Renal pelvis (tissue), 4 donors: Measurements from ENCODE around the gene C2CD4C. TPM values are rescaled to one million over a fixed set of nuclear protein-coding genes. Genes with fewer than 3 reads are reported as not detected.
"Not testable (repeated sequence)": the region's sequence is repeated elsewhere in the genome, so short reads cannot be mapped to it uniquely, and the experiment has no call there.

ENCODE experiments used
- DNase-seq: peaks from one replicate; pipeline ENCODE4 v3.0.0-alpha.2; 2013
- polyA plus RNA-seq, 3 donors: library from polyadenylated mRNA; unstranded; fragments of 120-200 nt; gene quantifications; one replicate each; pipeline ENCODE4 v1.2.1, GENCODE V29; 2013; ENCODE audit not compliant: insufficient read length in 3 of 3

The C2CD4C gene
- polyA plus RNA-seq, 3 donors: 2.0 to 4.4 (median 4.0) TPM

DNA sequence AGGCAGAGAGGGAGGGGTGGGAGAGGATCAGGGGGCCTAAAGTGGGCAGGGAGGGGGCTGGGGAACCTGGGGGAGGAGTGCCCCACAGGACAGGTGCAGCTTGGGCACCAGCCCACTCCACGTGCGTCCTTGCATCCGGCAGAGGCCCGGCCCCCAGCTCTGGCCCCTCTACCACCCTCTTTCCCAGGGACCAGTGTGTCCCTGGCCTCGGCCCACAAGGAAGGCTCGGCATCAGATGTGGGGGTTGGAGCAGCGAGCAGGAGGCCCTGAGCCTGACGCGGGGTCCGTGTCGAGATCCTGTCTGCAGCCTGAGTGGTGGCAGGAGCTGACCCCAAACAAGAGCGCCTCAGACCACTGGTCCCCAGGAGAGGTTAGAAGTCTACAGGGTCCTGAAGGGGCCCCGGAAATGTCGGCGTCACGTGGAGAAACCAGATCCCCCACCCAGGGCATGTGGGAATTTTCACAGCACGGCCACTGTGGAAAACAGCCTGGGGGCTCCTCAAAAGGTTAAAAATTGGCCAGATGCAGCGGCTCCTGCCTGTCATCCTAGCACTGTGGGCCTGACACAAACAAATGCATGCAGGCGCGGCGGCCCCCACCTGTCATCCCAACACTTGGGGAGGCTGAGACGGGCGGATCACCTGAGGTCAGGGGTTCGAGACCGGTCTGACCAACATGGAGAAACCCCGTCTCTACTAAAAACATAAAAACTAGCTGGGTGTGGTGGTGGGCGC lies 30.4 kb upstream of the C2CD4C start:
- no peak for DNase-seq

DNA sequence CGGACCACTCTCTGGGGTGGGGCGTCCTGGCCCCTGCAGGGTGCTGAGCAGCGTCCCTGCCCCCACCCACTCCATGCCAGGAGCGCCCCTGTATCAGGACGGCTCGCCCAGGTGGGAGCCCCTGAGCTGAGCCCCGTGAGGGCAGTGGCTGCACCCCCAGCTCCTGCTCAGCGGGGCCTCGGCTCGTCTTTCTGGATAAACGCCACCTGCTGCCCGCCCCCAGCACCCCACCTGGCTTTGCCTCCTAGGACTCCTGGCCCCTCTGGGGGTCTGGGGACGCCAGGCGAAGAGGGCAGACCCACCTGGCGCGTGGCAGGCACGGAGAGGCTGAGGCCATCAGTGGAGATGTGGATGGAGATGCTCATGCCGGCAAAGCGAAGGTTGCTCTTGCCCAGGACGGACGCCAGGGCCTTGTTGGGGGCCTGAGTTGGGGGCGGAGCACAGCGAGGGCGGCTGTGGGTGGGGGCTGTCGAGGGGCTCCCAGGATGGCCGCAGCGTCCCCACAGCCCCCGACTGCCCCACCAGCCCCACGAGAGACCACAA lies 29.5 kb upstream of the C2CD4C start:
- no peak for DNase-seq

DNA sequence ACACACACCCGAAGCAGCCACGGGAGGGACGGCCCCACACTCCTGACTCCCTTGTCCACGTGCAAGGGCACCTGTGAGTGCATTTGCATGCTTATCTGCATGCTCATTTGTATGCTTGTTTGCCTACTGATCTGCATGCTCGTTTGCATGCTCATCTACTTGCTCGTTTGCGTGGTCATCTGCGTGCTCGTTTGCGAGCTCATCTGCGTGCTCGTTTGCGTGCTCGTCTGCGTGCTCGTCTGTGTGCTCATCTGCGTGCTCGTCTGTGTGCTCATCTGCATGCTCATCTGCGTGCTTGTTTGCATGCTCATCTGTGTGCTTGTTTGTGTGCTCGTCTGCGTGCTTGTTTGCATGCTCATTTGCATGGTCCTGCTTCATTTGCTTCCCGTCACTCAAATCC lies 28.1 kb upstream of the C2CD4C start:
- no peak for DNase-seq

DNA sequence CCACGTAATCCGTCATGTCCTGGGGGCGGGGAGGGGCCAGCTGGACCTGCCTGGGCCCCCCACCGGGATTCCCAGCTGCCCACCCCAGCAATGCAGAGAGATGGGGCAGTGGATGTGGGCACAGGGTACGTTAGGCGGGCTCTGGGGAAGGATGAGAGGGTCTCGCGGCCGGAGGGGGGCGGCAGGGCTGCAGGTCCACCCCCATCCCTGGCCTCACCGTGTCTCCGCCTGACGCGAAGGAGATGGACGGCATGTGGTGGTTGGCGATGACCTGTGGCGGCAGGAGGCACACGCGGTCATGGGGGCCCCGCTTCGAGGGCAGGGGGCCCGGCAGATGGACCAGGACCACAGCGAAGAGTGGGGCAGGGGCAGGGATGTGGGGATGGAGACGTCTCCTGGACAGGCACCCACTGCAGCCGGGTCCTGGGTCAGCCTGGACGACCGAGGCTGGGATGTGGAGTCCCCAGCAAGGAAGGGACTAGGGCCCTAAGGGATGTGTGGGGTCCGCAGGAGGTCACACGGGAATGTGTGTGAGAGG lies 27.5 kb upstream of the C2CD4C start:
- no peak for DNase-seq

DNA sequence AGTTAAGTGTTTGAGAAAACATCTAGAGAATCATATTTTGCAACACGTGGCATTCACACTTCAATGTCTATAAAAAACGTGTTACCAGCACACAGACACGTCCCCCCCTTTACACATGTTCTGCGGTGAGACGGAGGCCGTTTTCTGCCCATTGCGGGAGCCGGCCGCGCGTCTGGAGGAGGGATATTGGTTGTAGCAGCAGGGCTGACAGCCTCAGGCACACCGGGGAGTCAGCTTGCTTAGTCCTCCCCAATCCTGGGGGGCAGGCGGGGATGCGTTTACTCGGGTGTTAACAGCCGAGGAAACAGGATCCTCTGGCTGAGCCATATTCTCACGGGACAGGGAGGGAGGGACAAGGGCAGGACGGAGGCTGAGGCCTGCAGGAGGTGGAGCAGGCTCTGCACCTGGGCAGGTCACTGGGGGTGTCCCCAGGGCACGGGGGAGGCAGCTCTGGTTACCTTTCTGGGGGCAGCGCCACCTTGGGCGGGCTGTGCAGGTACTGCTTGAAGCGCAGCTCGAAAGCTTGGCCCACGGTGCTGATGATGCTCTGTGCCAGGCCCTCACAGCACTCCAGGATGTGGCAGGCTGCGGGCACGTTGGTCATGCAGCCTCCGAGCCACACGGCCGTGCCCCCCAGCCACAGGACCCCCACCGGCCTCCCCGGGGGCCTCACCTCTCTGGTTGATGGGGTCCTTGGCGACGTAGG lies 26.9 kb upstream of the C2CD4C start:
- DNase-seq: no peak

DNA sequence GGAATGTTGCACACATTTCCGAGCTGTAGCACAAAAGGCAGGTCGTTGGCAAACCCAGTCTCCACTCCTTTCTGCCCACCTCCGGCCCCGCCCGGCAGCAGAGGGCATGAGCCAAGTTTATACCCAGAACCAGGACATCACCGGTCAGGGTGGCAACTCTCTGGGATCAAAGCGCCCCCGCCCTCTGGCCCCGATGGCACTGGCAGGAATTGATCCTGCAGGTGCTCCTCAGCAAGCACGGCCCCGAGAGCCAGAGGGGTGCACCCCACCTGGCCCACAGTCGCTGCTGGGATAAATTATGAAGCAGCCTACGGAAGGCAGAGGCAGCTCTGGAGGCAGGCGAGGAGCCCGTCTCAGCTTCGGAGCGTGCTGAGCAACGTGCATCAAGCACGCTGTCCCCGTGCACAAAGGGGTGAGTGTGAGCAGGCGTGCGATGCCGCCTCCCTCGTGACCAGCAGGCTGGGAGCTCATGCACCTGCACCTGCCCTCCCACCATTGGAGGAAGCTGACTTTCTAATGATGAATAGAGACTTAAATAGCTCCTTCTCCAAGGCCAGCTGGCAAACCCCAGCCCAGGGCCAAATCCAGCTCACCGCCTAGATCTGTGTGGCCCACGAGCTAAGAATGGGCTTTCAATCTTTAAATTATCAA lies 26.2 kb upstream of the C2CD4C start:
- no peak for DNase-seq

DNA sequence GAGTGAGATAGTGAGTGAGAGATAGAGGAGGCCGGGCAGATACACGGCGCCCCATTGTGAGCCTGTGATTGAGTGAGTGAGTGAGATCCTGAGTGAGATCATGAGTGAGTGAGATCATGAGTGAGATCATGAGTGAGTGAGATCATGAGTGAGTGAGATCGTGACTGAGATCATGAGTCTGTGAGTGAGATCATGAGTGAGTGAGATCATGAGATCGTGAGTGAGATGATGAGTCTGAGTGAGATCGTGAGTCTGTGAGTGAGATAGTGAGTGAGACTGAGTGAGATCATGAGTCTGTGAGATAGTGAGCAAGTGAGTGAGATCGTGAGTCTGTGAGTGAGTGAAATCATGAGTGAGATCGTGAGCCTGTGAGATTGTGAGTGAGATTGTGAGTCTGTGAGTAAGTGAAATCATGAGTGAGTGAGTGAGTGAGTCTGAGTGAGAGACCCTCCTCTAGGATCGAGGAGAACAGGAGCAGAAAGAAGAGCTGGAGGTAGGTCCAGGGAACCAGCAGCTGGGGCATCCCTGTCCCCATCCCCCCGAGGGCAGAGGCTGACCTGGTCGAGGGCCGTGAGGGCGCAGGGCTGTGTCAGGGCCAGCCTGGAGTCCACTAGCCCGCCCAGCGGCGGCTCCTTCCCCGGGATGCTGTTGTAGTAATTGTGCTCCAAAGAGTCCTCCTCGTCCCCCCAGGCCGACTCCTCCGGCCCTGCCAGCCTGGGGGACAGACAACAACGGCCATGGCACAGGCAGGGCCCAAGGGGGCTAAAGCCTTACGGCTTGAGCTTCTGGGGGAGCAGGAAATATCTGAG lies 25.4 kb upstream of the C2CD4C start:
- DNase-seq: no peak

DNA sequence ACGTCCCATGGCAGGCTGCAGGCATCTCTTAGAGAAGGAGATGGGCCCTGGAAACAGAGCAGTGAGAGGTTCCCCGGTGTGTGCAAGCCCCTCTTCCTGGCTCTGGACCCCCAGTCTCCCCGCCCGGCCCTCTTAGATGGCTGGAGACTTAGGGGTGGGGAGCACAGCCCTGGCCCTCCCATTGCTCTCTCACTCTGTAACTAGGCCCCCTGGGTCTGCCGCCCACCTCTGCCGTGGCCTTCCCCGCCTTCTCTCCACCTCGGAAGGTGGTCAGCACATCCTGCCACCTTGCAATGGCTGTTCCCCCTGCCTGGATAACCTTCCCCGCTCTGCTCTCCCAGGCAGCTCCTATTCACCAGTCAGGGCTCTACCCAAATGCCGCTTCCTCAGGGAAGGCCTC lies 21.8 kb upstream of the C2CD4C start:
- no peak for DNase-seq

DNA sequence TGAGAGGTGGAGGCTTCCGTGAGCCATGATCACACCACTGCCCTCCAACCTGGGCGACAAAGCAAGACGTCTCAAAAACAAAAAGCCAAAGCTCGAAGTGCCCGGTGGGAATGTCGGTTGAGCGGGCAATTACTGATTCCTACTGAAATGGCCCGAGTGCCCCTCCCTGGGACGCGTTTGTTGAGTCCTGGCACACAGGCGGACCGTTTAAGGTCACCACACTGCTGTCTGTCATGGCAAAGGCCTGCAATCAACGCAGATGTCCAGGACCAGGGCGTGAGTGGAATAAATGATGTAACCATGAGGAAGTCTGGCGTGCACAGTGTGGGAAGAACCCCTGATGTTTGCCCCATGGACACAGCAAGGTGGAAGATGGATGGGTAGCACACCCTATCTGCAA lies 19.2 kb upstream of the C2CD4C start:
- DNase-seq: no peak

DNA sequence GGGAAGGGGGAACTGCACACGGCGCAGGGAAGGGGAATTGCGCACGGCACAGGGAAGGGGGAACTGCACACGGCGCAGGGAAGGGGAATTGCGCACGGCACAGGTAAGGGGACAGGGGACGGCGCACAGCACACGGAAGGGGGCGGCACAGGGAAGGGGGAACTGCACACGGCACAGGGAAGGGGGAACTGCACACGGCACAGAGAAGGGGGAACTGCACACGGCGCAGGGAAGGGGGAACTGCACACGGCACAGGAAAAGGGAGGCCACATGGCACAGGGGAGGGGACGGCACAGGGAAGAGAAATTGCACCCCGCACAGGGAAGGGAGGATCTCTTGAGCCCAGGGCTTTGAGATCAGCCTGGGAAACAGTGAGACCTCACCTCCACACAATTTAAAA lies 18.7 kb upstream of the C2CD4C start:
- not testable (repeated sequence) for DNase-seq

DNA sequence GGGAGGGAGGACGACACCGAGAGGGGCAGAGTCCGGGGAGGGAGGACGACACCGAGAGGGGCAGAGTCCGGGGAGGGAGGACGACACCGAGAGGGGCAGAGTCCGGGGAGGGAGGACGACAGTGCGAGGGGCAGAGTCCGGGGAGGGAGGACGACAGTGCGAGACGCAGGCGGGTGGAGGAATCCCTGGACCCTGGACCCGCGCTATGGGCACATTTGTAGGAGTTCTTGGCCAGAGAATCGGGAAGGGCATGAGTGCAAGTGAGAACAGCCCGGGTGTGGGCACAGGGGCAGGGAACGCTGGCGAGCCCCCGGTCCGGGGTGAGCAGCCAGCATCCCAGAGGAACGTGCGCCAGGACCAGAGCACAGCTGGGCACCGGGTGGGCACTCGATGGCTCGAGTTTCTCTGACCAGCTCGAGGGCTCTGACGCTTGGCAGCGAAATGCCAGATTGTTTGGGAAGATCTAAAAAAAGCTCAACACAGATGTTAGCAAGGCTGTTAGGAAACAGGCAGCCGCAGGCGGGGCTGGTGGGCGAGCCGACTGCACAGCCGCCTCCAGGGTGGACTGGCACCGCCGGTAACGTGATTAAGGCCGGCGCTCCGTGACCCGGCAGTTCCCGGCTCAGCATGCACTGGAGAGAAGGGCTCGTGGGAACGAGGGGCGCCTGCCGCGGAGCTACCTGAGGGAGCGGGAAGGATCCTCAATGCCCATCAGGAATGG lies 17.9 kb upstream of the C2CD4C start:
- DNase-seq: no peak

DNA sequence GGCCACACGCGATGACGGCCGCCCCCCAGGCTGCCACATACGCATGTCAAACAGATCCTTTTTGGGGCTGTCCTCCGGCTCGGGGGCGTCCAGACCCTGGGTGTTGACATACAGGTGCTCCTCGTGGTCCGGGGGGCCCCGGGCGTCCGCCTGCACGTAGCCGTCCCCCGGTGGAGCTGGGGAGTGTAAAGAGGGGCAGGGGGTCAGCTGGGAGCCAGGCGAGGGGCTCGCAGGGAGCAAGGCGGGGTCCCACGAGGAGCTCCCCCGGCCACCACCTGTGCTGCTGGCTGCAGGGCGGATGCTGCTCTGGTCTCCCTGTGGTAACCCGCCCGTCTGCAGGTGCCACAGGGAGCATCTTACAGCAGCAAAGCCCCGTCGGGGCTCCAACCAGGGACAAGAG lies 16.1 kb upstream of the C2CD4C start:
- no peak for DNase-seq

DNA sequence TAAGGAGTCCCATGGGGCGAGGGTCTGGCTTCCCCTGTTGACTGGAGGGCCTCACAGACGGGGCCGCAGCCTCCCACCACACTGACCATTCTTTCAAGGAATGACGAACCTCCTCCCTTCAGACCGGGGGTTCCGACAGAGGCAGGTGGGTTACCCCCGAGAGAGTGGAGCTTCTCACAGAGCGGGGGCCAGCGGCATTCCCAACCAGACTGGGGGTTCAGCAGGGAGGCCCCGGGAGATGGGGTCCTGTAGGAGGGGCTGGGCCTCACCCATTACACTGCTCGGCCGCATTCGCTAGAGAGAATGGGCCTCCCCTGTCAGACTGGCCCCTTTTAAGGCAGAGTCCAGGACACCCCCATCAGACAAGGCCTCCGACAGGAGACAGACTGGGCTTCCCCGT lies 15.6 kb upstream of the C2CD4C start:
- no peak for DNase-seq

DNA sequence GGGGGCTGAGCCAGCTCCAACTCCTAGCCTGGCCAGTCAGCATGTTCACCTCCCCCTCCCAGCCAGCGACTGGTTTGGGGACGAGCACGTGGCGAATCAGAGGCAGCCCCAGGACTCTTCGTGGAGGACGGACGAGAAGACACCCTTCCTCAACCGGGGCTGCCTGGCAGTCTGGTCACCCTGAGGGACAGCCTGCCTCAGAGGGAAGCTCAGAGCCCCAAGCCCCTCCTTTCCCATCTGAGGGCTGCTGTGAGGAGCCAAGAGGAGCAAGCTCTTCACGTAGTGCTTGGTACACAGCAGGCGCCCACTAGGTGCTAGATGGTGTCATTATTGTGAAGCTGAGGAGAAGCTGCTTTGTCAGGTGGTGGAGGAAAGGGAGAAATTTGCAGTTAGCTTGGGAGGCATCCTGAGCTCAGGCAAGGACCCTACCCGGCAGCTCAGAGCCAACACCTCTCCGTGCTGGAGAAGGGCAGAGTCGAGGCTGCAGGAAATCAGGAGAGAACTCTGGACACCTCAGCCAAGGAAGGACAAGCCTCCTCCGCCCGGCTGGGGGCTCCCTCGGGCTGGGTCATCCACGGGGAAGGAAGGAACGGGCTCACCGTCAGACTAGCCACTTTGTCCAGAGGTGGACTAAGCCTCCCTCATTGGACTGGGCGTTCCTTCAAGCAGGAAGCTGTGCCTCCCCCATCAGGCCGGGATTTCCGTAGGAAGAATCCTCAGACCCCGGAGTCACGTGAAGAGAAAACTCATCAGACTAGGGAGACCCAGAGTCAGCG lies 14.9 kb upstream of the C2CD4C start:
- DNase-seq: no peak

DNA sequence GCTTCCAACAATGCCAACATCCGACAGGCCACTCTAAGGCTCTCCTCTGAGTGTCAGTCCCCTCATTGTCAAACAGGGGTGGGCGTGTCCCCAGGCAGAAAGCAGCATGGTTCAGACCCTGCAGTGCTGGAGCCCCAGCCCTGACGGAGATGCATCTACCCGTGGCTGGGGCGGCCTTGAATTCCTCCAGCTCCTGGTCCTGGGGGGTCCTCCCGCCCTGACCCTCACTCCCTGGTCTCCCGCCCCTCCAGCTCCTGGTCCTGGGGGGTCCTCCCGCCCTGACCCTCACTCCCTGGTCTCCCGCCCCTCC lies 13.9 kb upstream of the C2CD4C start:
- not testable (repeated sequence) for DNase-seq

DNA sequence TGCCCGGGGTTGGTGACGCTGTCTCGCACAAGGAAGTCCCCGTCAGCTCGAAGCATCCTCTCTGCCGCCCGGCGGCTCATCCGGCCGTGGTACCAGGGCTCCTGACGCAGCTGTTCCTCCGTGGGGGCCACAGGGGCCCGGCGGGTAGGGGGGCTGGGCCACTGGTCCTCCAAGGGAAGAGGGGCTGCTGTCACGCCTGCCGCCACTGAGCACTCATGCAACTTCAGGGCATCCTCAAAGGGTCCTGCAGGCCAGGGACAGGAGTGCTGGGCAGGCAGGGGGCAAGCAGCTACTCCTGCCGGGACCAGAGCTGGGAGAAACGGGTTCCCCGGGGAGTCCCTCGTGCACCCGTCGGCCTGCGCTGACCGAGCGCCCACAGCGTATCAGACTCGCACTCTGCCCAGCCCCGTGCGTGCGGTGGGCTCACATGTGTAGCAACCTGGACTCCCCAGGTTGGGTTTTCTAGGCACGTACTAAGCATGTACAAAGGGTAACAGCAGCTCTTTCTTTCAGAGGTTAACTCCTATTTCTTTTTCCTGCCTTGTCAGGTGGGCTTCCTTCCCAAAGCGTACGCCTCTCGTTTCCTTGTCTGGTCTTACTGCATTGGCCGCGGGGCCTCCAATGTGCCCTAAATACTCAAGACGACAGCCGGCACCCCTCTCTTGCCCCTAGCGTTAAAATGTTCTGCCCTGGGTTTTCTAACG lies 13.4 kb upstream of the C2CD4C start:
- no peak for DNase-seq

DNA sequence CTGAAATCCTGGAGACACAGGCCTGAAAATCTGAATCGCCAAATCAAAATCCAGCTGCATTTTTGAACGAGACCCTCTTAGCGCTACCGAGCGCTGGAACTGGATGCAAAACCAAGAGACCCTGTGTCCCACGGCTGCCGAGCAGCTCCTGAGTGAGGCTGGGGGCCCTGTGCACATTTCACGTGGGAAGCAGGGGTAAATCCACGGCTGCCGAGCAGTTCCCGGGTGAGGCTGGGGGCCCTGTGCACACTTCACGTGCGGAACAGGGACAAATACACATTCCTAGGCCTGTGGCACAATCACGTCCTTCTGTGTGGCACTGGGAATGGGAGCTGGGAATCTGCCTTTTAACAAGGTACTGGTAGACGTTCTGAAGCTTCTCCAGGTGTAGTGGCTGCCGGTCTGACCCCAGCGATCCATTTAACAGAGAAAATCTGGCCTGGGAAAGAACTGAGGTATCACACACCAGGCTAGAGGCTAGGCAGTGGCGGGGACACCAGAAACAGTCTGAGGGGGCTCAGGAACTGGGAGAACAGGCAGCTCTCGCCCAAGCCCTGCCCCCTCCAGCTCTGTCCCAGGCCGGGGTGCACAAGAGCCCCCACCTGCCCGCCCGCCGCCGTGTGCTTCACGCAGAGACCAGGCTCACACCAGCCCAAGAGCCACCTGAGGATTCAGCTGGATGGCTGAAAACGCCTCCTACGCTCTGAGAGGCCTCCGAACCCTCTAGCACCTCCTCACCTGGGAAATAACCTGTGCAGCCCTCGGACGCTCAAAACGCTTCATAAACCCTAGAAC lies 11.0 kb upstream of the C2CD4C start:
- DNase-seq: no peak

DNA sequence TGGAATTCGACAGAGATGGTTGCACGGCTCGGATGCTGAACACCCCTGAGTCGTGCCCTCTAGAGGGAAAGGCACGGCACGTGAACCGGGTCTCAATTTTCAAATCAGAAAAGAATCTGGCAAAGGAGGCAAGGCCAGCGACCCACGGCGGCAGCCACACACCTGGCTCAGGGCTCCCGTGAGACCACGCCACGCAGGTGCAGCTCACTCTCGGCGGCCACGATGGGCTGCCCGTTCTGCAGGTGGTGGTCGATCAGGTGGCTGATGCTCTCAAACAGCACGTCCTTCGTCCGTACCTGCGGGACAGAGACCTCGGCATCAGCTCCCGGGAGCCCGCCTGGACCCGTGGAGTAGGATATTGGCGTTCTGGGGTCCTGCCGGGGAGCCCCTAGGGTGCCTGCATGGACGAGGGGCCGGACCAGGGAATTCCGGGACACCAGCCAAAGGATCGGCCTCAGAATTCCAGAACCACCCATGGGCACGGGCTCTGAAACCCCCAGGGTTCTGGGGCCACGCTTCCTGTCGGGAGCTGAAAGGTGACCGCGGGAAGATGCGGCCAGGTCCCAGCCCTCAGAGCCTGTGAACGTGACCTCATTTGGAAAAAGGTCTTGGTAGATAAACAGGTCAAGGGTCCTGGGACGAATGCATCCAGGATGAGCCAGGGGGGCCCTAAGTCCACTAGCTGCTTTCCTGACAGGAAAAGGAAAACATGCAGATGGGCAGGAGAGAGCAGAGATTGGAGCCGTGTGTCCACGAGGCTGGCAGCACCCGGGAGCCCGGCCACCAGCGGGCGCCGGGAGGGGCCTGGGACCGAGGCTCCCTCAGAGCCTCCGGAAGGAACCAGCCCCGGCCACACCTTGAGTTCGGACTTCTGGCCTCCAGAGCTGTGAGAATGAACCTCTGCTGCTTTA lies 10.1 kb upstream of the C2CD4C start:
- no peak for DNase-seq
